Embryonic facial prominence (tissue), 1 donor: ENCODE data around the gene PPDPF.

Source experiments
- DNase-seq: peaks from one replicate; pipeline ENCODE4 v3.0.0-alpha.2; 2016; ENCODE audit errors: extremely low spot score

PPDPF gene

DNA sequence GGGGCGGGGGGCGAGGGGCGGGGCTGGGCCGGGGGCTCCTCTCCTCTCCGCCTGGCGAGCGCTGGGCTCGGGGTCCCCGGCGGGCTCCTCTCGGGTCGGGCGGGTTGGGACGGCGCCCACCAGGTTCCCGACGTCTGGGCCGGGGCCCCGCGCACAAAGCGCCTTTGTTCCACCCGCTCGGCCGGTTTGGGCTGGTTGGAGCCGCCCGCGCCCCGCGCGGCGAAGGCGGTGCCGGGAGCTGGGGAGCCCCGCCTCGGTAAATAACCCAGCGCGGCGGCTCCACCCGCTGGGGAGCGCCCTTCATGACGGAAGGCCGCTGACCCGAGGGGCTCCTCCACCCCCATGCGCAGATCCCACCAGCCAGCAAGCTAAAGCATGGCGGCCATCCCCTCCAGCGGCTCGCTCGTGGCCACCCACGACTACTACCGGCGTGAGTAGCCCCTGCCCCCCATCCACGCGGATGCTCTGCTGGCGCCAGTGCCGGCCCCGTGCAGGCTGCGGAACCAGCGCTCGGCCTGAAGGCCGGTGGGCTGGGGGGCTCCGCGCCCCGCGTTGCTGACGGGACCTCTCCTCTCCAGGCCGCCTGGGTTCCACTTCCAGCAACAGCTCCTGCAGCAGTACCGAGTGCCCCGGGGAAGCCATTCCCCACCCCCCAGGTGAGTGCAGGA lies 503 bp downstream of the PPDPF start:
- DNase-seq = peak; percentile 42

DNA sequence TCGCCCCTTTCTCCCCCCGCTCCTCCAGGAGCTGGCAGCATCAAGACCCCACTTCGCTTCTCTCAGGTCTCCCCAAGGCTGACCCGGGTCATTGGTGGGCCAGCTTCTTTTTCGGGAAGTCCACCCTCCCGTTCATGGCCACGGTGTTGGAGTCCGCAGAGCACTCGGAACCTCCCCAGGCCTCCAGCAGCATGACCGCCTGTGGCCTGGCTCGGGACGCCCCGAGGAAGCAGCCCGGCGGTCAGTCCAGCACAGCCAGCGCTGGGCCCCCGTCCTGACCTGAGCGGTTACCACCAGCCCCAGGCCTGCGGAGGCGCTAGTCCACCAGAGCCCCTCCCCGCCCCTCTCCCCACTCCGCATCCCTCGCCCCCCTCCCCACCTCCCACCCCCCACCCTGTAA lies 1.0 kb downstream of the PPDPF start:
- no peak for DNase-seq

GRCh38 chr20:63522091-63522868 lies 1.7 kb downstream of the PPDPF start:
- no peak for DNase-seq

- DNase-seq = no peak
These were observed 2.5 kb downstream of the PPDPF start for GRCh38 chr20:63522981-63523611.

DNA sequence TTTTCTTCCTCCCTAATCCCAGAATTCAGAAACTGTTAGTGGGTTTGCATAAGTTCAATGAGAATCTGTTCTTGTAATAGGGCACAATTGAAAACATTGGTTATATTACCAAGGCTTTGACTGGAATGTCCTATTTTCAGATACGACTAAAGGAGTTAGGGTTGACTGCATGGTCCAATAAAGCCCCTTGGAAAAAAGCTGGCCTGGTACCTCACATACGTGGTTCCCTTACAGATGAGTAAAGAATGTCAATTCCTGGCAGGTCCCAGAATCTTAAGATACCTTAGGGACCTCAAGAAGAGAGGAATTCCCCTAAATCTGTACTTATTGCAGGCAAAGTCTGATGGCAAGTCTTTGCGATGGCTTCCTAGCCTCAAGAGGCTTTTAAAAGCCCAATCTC lies 4.6 kb downstream of the PPDPF start:
- no peak for DNase-seq

DNA sequence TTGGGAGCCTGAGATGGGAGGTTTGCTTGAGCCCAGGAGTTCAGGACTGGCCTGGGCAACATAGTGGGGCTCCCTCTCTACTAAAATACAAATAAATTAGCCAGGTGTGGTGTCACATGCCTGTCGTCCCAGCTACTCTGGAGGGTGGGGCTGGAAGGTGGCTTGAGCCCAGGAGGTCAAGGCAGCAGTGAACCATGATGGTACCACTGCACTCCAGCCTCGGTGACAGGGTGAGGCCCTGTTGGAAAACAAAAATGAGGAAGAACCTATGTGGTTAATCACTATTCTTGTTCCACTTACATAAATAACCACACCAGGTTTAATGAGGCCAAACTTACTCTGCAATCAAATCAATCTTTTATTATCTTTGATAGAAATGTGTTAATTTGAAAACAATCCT lies 5.4 kb downstream of the PPDPF start:
- no peak for DNase-seq

DNA sequence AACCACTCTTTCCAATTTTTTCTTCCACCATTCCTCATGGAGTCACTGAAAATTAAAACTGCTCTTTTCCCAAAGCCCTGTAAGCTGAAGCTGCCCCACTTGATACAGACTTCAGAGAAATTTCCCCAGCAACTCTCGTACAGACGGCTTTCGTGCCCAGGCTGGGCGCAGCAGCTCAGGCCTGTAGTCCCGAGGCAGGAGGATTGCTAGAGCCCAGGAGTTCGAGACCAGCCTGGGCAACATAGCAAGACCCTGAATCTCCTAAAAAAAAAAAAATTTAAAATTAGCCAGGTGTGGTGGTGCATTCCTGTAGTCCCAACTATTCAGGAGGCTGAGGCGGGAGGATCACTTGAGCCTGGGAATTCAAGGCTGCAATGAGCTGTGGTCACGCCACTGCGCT lies 6.6 kb downstream of the PPDPF start:
- DNase-seq = no peak

GRCh38 chr20:63529180-63529860 lies 8.8 kb downstream of the PPDPF start:
- no peak for DNase-seq

GRCh38 chr20:63529861-63530787 lies 9.6 kb downstream of the PPDPF start:
- no peak for DNase-seq

DNA sequence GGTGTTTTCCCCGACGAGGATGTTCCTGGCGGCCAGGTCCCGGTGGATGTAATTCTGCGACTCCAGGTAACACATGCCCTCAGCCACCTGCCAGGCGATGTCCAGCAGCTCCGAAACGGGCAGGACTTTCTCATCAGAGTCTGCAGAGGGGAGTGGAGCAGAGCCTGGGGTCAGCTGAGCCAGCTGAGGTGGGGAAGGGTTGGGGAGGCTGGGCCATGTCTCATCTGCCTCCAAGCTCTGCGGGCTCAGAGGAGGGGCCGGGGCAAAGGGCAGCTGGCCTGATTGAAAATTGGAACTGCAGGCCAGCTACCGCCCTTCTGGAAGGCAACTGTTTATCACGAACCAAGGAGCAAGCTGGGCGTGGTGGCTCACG lies 10.2 kb downstream of the PPDPF start:
- DNase-seq = no peak

DNA sequence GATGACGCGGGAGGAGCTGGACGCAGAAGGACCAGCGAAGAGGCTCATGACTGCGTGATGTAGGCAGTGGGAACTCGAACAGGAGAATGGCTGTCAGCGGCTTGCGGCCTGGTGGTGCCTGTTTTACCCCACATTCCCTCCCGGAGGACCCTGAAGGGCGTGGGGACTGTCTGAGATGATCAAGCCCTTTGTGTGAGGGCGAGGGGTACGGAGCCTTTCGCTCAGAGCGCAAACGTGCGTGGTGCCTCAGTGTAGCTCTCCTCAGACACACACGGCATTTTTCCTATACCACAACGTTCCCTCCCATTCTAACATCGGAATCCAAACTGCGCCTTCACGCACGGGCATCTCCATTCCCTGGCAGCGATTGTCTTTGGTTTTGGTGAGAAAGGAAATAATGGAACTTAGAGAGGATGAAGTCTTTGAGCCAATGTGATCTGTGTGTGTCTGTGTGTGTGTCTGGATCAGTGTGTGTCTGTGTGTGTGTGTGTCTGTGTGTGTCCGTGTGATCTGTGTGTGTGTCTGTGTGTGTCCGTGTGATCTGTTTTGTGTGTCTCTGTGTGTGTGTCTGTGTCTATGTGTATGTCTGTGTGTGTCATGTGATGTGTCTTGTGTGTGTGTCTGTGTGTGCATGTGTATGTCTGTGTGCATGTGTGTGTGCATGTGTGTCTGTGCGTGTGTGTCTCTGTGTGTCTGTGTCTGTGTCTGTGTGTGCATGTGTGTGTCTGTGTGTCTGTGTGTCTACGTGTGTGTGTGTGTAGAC lies 11.3 kb downstream of the PPDPF start:
- DNase-seq = no peak

DNA sequence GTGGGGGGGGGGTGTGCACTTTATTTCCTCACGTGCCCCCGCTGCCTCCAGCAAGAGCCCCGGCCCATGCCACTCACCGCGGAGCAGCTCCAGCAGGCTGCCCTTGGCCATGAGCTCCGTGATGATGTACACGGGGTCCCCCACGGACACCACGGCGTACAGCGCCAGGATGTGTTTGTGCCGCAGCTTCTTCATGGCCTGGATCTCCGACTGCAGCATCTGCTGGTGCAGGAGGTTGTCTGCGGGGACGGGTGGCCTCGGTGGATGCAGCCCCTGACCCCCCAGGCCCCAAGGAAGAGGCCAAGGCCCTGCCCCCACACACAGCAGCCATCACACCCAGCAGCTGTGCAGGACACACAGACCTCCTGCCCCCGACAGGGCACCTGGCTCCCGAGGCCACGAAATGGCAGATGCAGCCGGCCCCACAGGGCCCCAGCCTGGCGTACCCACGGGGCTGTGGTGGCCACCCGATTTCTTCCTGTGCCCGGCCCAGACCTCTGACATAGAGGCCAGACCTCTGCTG lies 11.9 kb downstream of the PPDPF start:
- no peak for DNase-seq

DNA sequence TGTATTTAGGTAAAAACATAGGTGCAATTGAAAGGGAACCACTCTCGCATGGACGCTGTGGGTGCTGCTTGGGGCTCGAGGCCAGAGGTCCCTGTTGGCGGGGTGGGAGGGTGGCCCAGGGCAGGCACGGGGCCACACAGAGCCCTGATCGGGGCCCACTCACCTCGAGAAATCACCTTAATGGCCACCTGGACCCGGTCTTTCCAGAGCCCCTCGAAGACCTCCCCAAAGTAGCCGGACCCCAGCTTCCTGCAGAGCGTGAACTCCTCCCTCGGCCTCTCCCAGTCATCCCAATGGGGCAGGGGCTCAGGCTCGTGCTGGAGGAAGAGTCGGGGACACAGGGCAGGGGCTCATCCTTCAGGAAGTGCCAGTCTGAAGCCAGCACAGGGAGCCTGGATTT lies 12.8 kb downstream of the PPDPF start:
- DNase-seq = no peak

DNA sequence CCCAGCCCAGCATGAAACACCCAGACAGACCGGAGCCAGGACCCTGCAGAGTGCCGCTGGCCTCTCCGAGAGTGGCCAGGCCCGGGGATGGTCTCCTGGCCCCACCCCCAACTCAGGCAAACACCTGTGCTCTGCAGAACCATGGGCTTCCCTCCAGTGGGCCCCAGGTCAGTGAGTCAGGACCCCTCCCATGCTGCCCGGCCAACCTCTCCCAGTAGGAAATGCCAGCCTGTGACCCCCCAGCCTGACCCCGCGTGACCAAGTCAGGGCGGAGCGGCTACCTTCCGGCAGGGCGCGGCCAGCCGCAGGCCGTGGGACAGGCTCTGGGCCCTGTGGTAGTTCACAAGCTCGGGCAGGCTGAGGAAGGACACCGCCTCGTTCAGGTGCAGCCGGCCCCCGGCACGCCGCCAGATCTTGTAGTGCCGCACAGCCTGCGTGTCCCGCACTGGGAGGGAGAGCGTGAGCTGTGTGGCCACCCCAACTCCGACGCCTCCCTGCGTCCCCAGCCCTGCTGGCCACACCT lies 13.4 kb downstream of the PPDPF start:
- no peak for DNase-seq

GRCh38 chr20:63534427-63534830 lies 13.9 kb downstream of the PPDPF start:
- DNase-seq = no peak

DNA sequence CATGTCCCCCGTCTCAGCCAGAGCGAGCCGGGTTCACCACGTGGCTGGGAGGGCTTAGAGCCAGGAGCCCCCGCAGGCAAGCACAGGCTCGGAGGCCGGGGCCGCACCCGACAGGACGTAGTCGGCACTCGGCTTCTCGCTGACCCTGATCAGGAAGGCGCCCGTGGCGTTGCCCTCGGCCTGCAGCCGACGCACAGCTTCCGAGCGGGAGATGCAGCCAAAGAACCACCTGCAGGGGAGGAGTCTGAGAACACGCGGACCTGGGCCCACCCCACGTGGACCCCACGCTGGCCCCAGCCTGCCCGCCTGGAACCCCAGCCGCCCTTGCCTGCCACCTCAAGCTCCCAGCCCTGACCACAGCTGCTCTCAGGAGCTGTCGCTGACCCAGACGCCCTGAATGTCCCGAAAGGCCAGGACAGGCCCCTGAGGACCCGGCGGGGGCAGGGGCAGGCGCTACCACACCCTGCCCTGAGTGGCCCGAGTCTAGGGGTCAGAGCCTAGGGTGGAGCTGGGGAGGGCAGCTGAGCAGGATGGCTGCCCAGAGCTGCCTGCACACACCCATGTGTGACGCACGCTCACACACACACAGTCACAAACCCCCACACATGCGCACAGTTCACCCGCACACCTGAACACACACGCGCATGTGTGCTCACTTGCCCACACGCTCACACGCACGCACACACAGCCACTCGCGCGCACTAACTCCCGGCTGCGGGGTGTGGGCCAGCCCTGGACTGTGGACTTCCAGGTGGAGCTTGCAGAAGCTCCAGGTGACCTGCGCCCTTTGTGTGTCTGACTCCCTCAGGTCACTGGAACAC lies 14.5 kb downstream of the PPDPF start:
- no peak for DNase-seq

DNA sequence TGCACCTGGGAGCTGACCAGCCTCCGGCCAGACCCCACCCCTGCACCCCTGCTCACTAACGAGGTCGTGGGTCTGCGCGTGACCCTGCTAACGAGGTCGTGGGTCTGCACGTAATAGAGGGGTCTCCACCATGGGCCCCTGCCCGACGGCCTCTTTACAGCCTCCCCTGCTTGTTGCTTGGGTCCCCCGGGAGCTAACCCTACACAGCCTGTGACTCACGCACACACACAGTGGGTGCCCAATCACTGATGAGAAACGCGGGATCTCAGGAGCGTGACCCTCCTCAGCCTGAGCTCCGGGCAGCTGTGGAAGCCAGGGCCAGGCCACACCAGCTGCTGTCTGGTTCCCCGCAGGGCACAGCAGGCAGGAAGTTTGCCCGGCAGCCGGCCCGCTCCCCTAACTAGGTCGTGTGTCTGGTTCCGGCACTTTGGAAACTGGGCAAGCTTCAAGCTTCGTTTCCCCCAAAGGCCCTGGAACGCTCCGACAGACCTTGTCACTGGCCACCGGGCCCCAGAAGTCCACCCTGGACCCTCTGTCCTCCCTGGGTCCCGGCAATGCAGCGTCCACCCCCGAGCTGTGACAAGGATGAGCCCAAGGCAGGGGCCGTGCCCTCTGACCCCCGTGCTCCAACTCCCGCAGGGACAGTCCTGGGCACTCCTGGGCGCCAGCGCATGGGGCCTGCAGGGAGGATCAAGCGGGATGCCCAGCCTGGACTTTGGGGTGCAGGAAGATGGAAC lies 15.8 kb downstream of the PPDPF start:
- DNase-seq = no peak

- no peak for DNase-seq
These were observed 16.5 kb downstream of the PPDPF start, which contains the start of gene PTK6 for GRCh38 chr20:63536997-63537524. PTK6 (minus strand) TSS chr20:63537376; CDS start chr20:63537314, 62 bp downstream.
